HG03196 (cell line): ENCODE results near the gene POM121L2.
"Not testable (repeated sequence)": the region's sequence is repeated elsewhere in the genome, so short reads cannot be mapped to it uniquely, and the experiment has no call there.

Source experiments
- ATAC-seq: cut with Tn5 transposase; IDR thresholded peaks from one replicate; pipeline ENCODE4 v1.9.1; 2021; ENCODE audit not compliant: unreplicated experiment

The POM121L2 gene

DNA sequence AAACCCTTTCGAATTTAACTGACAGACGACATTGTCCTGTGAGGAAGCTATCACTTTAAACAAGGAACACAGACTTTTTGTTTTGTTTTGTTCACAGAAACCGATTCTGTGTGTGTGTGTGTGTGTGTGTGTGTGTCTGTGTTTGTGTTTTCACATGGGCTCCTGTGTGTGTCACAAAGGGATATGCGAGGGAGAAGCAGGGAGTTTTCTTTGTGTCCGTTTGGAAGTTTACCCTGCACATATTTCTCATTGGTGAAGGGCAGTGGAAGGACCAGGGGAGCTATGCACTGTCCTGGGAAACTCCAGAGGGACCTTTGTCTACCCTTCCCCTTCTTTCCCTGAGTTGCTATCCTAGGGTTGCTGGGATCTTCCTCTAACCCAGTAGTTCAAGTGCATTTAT is 17.7 kb downstream of the POM121L2 start:
- ATAC-seq = no peak

DNA sequence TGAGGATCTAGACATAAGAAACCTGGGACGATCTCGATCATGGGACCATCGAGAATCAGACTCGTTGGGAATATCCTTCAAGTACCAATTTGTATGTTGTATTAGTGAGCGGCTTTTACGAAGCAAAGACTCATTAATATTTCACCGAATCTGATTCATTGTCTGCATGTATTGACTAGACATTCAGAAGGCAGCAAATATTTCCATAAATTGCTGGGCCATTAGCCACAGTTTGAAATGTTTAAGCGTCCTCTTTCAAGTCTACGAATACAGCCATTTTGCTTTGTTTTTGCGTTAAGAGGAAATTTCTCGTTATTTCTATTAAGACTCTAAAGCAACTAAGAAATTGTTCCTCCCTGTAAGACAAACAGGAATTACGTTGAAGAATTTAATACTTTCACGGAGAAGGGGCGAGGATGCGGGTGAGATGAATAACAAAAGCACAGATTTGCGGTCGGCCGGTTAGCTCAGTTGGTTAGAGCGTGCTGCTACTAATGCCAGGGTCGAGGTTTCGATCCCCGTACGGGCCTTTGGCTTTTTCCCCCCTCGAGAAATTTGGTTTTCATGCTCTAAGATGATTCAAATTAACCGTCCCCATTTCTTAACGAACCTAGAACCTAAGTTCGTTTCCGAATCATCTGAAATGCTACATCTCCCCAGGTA is 18.5 kb downstream of the POM121L2 start:
- ATAC-seq = no peak

DNA sequence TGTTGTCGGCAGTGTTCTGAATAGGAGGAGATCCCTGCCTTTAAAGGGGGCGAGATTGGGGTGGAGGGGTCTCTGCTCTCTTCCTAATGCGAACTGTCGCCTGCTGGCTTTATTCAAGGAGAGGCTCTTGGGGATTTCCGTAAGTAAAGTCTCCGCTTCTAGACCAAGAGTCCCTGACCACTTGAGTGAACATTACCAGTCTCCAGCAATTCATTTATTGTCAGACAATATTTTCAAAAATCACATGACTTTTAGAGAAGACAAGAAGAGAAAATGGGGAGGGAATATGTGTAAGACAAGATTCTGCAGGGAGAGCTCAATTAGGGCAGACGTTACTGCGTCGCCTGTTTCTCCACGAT is 21.2 kb downstream of the POM121L2 start:
- ATAC-seq = no peak

DNA sequence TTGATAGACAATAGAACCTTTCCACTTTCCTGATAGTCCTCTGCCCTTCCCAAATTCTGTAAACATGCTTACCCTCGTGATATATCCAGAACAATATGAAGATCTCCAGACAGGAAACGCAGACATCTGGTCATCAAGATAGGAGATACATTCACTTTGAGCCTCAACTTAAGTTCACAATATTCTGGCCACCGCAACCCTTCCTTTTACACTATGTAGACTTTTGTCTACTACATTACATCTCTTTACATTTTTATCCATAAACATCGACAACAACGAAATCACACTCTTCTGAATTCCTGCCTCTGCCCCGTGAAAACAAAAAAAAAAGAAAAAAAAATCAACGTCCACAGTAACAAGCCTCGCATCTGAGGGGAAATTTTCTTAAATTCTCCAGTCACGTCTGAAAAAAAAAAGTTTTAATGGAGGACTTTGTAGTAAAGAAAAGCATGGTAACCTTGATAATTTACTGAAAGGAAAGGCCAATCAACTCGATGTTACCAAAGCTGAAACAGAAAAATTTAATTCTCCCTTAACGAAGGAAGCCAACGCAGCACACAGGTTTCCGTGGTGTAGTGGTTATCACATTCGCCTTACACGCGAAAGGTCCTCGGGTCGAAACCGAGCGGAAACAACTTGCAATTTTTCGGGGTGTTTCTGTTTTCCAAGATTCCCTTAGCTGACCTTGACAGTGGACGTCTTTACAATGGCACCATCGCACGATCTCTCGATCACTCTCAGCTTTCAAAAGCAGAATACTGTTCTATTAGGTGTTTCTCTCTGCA is 21.8 kb downstream of the POM121L2 start:
- ATAC-seq = no peak

DNA sequence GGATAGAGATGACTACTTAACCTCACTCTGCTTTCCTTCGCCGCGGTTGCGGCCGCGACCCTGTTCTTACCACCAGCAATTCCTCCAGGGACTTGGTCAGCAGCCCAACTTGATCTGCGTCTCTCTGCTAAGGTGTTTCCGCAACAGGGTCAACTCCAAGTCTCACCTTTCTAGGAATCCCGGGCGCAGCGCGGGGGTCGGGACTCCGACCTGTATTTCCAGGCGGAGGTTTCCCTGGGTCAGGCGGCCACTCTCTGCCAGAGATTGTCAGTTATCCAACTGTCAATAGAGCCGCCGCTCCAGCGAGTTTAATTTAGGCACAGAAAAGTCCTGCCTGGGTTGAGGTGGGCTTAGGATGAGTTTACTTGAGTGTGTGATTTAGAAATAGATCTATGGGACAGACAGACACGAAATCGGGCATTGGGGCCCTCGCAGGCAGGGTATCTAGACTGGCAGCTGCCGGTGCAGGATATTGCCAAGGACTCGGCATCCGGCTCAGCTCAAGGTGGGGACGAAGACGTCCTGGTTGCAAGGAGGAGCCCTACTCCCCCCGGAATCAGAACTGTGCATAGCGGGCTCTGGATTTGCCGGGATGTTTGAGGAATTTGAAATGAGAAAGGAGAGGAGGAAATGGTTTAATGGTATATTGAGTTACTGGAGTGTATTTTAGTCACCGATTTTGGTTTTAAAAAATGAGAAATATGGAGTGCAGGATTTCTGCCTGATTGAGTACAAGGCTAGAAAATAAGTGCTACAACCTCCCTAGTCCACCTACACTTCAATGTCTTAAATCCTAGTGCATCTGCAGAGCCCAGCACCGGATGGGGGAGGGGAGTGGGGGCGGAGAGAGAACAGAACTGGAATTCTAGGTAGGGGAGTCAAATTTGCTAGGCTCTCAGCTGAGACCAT is 23.7 kb downstream of the POM121L2 start:
- no peak for ATAC-seq

DNA sequence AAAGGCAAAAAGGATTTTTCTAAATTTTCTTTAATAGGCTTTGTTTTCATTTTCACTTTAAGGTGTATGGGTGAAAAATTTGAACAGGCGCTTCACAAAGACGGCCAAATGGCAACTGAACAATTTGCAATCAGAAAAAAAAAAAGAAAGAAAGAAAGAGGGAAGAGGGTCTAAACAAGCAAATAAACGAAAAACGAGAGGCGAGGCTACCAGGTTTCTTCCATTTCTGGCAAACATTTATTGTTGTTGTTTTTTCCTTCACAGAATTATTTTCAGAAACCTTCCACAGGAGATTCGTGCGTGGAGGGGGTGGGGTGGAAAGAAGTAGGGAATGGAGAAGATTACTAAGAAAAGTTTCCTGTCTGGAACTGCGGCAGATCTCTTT is 24.3 kb downstream of the POM121L2 start:
- ATAC-seq = no peak

DNA sequence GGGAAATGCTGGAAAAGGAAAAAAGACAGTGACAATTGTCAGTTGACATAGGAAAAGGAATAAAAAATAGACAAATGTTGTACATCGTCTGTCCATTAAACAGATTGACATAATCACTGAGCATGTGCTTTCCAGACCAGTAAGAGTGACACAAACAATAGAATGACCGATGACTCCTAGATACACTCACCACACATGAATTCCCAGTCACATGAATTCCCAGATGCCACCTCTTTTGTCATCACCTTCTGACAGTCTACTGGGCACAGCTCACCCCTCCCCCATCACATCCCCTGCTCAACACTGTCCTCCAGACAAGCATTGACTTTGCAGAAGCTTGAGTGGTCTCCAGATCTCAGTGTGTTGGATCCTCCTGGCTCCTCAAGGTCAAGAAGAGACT is 25.9 kb downstream of the POM121L2 start:
- ATAC-seq = no peak

DNA sequence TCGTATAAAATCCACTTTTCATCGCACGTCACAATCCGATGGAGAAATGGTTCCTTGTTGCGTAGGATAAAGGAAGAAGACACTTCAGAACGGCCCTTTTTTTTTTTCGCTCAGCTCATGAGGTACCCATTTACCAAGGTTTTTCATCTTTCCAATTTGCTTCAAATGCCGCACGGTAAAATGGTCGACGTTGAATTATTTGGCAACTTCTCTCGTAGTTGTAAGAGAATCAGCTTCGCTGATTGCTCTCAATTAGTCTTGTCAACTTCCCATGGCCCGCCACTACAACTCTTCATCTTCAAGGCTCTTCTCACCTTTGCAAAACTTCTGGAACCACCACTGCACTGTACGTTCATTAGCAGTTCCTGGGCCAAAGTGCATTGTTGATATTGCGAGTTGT is 28.8 kb downstream of the POM121L2 start:
- no peak for ATAC-seq

DNA sequence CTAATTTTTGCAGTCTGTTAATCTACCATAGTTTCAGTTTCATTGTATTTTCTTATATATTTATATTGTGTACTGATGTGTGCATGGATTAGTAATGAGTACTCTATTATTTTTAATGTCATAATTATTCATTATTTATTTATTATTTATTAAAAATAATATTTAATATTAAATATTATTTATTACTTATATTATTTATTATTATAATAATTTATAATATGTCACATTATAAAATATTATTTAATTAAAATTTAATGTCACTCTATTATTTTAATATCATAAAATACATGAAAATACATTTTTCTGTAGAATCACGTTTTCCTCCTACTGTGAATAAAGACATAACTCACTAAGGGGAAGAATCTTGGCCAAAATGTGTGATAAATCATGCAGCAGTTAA is 30.5 kb downstream of the POM121L2 start:
- no peak for ATAC-seq

DNA sequence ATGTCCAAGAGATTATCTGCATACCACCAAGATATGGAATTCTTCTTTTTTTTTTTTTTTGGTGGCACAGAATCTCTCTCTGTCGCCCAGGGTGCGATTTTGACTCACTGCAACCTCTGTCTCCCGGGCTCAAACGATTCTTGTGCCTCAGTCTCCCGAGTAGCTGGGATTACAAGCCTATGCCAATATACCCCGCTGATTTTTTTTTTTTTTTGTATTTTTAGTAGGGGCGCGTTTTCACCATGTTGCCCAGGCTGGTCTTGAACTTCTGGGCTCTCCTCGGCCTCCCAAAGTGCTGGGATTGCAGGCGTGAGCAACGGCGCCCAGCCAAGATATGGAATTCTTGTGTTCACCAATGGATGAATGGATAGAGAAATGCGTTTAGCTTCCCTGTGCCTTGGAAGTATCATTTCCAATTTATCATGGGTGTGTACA is 31.0 kb downstream of the POM121L2 start:
- ATAC-seq = no peak

GRCh38 chr6:27280540-27281000 is 31.5 kb downstream of the POM121L2 start:
- ATAC-seq = no peak

- no peak for ATAC-seq
Observed at GRCh38 chr6:27280064-27280539, 32.0 kb downstream of the POM121L2 start.

DNA sequence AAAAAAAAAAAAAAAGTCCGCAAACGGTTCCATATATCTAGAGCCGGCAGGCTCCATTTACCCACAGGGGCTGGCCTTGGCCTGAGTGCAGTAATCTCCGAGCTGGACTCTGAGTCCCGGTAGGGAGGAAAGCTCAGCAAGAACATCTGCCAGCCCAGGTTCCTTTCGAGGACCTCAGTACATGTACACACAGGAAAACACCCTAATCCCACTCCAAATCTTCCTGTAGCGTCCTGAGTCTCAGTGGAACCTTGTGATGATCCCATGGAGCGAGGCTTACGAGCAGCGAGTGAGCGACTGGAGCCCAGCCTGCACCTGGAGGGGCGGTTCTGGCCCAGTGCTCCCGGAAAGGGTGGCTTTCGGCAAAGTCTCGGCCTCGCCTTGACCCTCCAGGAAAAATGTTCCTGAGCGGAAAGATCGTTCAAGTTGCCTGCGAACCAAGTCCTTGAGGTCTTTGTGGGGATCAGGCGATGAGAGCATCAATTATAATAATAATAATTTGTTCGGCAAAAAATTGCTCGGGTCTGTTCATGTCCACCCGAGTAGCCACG is 32.5 kb downstream of the POM121L2 start:
- ATAC-seq = no peak

DNA sequence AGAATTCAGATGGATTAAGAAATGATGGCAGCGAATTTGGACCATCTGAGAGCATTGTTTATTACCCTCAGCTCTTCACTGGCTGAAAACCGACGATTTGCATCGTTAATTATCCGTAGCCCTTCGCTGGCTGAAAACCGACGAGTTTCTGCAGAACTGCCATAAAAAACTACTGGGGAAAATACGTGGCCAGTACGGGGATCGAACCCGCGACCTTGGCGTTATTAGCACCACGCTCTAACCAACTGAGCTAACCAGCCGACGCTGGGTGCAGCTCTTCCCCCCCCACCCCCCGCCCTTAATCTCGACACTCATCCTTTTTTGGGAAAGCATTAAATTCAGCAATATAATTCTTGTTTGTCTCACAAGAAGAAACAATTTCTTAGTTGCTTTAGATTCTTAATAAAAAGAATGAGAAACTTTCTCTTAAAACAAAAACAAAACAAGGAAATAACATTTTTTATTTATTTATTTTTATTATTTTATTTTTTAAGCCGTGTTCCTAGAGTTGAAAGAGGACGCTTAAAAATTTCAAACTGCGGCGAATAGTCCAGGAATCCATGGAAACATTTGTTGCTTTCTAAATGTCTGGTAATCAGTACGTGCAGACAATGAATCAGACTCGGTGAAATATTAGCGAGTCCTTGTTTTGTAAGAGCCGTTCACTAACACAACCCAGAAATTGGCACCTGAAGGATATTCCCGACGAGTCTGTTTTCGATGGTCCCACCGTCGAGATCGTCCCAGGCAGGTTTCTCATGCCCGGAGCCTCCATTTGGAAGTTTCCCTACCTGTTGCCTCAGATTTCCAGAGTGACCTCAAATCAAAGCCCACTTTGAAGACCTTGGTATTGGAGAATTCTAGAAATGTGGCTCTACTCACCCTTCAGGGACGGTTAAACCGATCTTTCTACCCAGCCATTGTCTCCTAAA is 36.8 kb downstream of the POM121L2 start:
- ATAC-seq = no peak

- no peak for ATAC-seq
Observed at GRCh38 chr6:27273783-27274182, 38.3 kb downstream of the POM121L2 start.

DNA sequence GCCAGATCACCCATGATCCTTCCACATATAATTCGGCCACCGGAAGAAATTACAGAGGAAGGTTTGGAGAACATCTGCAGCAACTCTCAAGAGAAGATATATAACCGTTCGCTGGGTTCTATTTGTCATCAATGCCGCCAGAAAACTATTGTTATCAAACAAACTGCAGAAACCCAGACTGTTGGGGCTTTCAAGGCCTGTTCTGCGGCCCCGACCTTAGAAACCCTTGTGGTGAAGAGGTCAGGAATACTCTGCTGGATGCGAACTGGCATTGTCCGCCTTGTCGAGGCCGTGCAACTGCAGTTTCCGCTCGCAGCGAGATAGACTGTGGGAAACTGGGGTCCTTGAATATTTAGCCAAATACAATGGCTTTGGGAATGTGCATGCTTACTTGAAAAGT is 43.3 kb downstream of the POM121L2 start:
- ATAC-seq = no peak

DNA sequence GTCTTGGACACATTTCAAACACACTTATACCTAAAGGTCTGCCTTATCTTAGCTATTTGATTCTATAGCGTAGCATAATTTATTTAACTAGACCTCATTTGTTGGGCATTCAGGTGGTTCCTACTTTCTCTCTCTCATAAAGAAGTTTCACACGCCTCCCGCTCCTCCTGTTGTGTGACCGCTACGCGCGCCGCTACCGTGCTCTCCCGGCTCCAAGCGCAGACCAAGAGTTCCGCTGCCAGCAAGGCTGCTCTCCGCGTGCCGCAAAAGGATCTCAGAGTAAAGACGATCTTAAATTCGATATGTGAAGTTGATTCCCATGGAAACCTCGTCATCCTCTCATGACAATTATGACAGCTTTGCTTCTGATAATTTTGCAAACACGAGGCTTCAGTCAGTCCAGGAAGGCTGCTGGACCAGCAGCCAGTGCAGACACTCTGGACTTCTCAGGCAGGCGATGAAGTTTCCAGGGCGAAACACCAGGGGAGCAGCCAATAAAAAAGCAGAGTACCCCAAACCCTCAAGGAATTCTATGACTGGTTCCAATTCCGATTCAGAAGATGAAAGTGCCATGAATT is 44.1 kb downstream of the POM121L2 start:
- ATAC-seq = no peak

GRCh38 chr6:27267003-27267402 is 45.1 kb downstream of the POM121L2 start:
- ATAC-seq = not testable (repeated sequence)

- ATAC-seq = no peak
Observed at GRCh38 chr6:27263886-27264285, 48.2 kb downstream of the POM121L2 start.
